ENCODE data around the gene KIRREL3.

The KIRREL3 gene

GRCh38 chr11:126533560-126533959 is 467.0 kb downstream of the KIRREL3 start:
- no peak for DNase-seq (ENCODE audit: low read depth)

GRCh38 chr11:126530416-126530815 is 470.2 kb downstream of the KIRREL3 start:
- DNase-seq (ENCODE audit: low read depth), result no peak

GRCh38 chr11:126529037-126529436 is 471.5 kb downstream of the KIRREL3 start:
- DNase-seq (ENCODE audit: low read depth), result no peak

GRCh38 chr11:126528075-126528474 is 472.5 kb downstream of the KIRREL3 start:
- DNase-seq (ENCODE audit: low read depth), result no peak

- DNase-seq (ENCODE audit: low read depth), result no peak
These were observed 472.9 kb downstream of the KIRREL3 start for GRCh38 chr11:126527651-126528050.

GRCh38 chr11:126526471-126526870 is 474.1 kb downstream of the KIRREL3 start:
- no peak for DNase-seq (ENCODE audit: low read depth)

GRCh38 chr11:126525702-126526101 is 474.9 kb downstream of the KIRREL3 start:
- no peak for DNase-seq (ENCODE audit: low read depth)

- DNase-seq (ENCODE audit: low read depth), result no peak
These were observed 475.4 kb downstream of the KIRREL3 start for GRCh38 chr11:126525216-126525615.

GRCh38 chr11:126523441-126524205 is 476.9 kb downstream of the KIRREL3 start:
- no peak for DNase-seq (ENCODE audit: low read depth)

- no peak for DNase-seq (ENCODE audit: low read depth)
These were observed 478.0 kb downstream of the KIRREL3 start for GRCh38 chr11:126522606-126523005.

- DNase-seq (ENCODE audit: low read depth), result no peak
These were observed 478.4 kb downstream of the KIRREL3 start for GRCh38 chr11:126522152-126522551.

- DNase-seq (ENCODE audit: low read depth), result no peak
These were observed 479.4 kb downstream of the KIRREL3 start for GRCh38 chr11:126521196-126521595.

- DNase-seq (ENCODE audit: low read depth), result no peak
These were observed 480.5 kb downstream of the KIRREL3 start for GRCh38 chr11:126519764-126520734.

- no peak for DNase-seq (ENCODE audit: low read depth)
These were observed 481.4 kb downstream of the KIRREL3 start for GRCh38 chr11:126518972-126519690.

GRCh38 chr11:126518071-126518971 is 482.2 kb downstream of the KIRREL3 start:
- no peak for DNase-seq (ENCODE audit: low read depth)

- DNase-seq (ENCODE audit: low read depth), result no peak
These were observed 485.1 kb downstream of the KIRREL3 start for GRCh38 chr11:126515501-126515900.

- DNase-seq (ENCODE audit: low read depth), result no peak
These were observed 486.4 kb downstream of the KIRREL3 start for GRCh38 chr11:126514061-126514693.

- DNase-seq (ENCODE audit: low read depth), result no peak
These were observed 487.5 kb downstream of the KIRREL3 start for GRCh38 chr11:126512741-126513715.

- no peak for DNase-seq (ENCODE audit: low read depth)
These were observed 488.3 kb downstream of the KIRREL3 start for GRCh38 chr11:126512251-126512650.
